K562 (cell line): ENCODE results near the gene RPS6KA4. TPM values are rescaled to one million over a fixed set of nuclear protein-coding genes. Genes with fewer than 3 reads are reported as not detected.

Source experiments
- BRD9 ChIP-seq: fragments of 450-650 bp; IDR thresholded peaks from 2 replicates; pipeline ENCODE4 v1.6.1; 2018; ENCODE audit warnings: low read depth; ENCODE audit not compliant: partially characterized antibody
- CBFA2T3 ChIP-seq: fragments of 450-650 bp; IDR thresholded peaks from 2 replicates; pipeline ENCODE4 v1.6.1; 2017
- DDX20 ChIP-seq: fragments of 450-650 bp; IDR thresholded peaks from 2 replicates; pipeline ENCODE4 v1.6.1; 2016; ENCODE audit warnings: missing genetic modification characterization, low read depth, mild to moderate bottlenecking, missing compliant biosample characterization, moderate library complexity
- GTF2F1 ChIP-seq: IDR thresholded peaks from 2 replicates; pipeline ENCODE4 v1.6.1; 2011; ENCODE audit warnings: low read depth, low read length, improper control_type of control experiment
- MAFK ChIP-seq: IDR thresholded peaks from 2 replicates; pipeline ENCODE4 v1.6.1; 2011; ENCODE audit warnings: low read length, improper control_type of control experiment
- MED1 ChIP-seq: sonication (generic); formaldehyde crosslinking; IDR thresholded peaks from 2 replicates; pipeline ENCODE4 v1.8.1; 2023; ENCODE audit warnings: missing genetic modification reagents, borderline replicate concordance
- PURB ChIP-seq: sonication (generic); formaldehyde crosslinking; IDR thresholded peaks from 2 replicates; pipeline ENCODE4 v1.9.0; 2021; ENCODE audit warnings: low read depth, mild to moderate bottlenecking, missing genetic modification reagents
- RBM25 ChIP-seq: fragments of 200-400 bp; formaldehyde crosslinking; IDR thresholded peaks from 2 replicates; pipeline ENCODE4 v1.6.1; 2018; ENCODE audit warnings: low read length, low read depth, moderate library complexity; ENCODE audit not compliant: severe bottlenecking
- SMARCA5 ChIP-seq: fragments of 450-650 bp; IDR thresholded peaks from 2 replicates; pipeline ENCODE4 v1.6.1; 2016
- YBX1 ChIP-seq: fragments of 450-650 bp; IDR thresholded peaks from 2 replicates; pipeline ENCODE4 v1.7.1; 2016; ENCODE audit warnings: mild to moderate bottlenecking
- ZEB2 ChIP-seq: fragments of 450-650 bp; IDR thresholded peaks from 2 replicates; pipeline ENCODE4 v1.6.1; 2016
- ZNF445 ChIP-seq: fragments of 250-450 bp; sonication (Bioruptor Pico); IDR thresholded peaks from 2 replicates; pipeline ENCODE4 v1.4.0; 2020; ENCODE audit warnings: low read depth, mild to moderate bottlenecking, moderate library complexity
- polyA plus RNA-seq, 8 experiments: library from polyadenylated mRNA; depleted of rRNA in 4 of 8; stranded (reverse) in 5 of 8; unstranded in 3 of 8; fragments of >200 nt; fragmentation: Nextera tagmentation in 2 of 8; fragmentation: Illumina TruSeq in 1 of 8; extraction: Ambion mirVana in 2 of 8; extraction: Trizol in 1 of 8; gene quantifications; 2 replicates each; pipeline versions ENCODE4 v1.2.1 to v1.2.3, GENCODE V29; 2011 to 2014; ENCODE audit warnings: inconsistent platforms in 1 of 8, missing spikeins in 1 of 8
- total RNA-seq, 7 experiments: library from RNA; depleted of rRNA in 6 of 7; stranded (reverse); fragments of >200 nt in 6 of 7; fragmentation: Illumina TruSeq in 2 of 7; extraction: Trizol in 2 of 7; gene quantifications; 2 replicates each; pipeline versions ENCODE4 v1.2.1 to v1.2.3, GENCODE V29; 2011 to 2021; ENCODE audit warnings: low replicate concordance in 1 of 7
- TF ChIP-seq, protein P1 (sequence below): fragments of 450-650 bp; formaldehyde crosslinking; IDR thresholded peaks from 2 replicates; pipeline ENCODE4 v1.4.0; 2020; ENCODE audit warnings: mild to moderate bottlenecking, moderate library complexity
- TF ChIP-seq, protein P2 (sequence below): fragments of 250-450 bp; sonication (Bioruptor Pico); IDR thresholded peaks from 2 replicates; pipeline ENCODE4 v1.4.0; 2020
- TF ChIP-seq, protein P3 (sequence below): sonication (generic); formaldehyde crosslinking; IDR thresholded peaks from 2 replicates; pipeline ENCODE4 v1.8.1; 2023; ENCODE audit warnings: mild to moderate bottlenecking, missing genetic modification reagents
- TF ChIP-seq, protein P4 (sequence below): fragments of 250-450 bp; sonication (Bioruptor Pico); IDR thresholded peaks from 2 replicates; pipeline ENCODE4 v1.8.0; 2021; ENCODE audit warnings: mild to moderate bottlenecking, moderate library complexity
- TF ChIP-seq, protein P5 (sequence below): fragments of 150-350 bp; conservative IDR thresholded peaks from 2 replicates; pipeline ENCODE4 v1.6.1; 2014; ENCODE audit warnings: low read length
- TF ChIP-seq, protein P6 (sequence below): fragments of 250-450 bp; sonication (Bioruptor Pico); IDR thresholded peaks from 2 replicates; pipeline ENCODE4 v1.8.0; 2021; ENCODE audit warnings: moderate library complexity, mild to moderate bottlenecking, inconsistent platforms

Gene RPS6KA4
- total and polyA plus RNA-seq, 9 of the 15 experiments (the other 6 are each of a cell fraction or from before 2014, with no cell fraction given), result 0.15 to 23.8 (median 9.8) TPM

DNA sequence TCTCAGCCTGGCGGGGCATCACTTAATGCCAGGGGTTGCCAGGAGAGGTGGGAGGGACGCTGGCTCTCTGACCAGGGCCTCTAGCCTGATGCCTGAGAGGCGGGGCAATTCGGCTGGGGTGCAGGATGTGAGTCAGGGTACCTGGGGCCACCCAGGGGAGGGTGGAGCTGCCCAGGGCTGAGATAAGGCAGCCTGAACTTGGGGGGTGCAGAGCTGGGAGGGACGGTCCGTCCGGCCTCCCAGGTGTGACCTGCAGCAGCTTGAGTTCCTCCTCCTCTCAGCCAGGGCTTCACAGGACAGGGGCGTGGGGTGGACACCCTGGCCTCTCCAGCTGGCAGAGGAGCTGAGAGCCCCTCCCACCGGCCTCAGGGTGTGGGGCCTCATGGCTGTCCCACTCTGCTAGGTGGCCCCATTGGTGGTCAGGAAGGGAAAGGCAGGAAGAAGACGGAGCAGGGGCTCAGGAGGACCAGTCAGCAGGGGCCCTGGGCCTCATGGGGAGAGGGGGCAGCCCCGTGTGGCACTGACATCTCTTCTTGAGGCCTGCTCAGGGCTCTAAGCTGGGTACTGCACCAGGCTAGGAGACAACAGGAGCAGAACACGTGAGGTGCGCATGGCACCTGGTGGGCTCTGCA, 942 bp upstream of the RPS6KA4 start (continued):
- TF ChIP-seq, protein P1, sequence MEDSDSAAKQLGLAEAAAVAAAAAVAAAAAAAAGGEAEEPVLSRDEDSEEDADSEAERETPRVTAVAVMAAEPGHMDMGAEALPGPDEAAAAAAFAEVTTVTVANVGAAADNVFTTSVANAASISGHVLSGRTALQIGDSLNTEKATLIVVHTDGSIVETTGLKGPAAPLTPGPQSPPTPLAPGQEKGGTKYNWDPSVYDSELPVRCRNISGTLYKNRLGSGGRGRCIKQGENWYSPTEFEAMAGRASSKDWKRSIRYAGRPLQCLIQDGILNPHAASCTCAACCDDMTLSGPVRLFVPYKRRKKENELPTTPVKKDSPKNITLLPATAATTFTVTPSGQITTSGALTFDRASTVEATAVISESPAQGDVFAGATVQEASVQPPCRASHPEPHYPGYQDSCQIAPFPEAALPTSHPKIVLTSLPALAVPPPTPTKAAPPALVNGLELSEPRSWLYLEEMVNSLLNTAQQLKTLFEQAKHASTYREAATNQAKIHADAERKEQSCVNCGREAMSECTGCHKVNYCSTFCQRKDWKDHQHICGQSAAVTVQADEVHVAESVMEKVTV (CRISPR knock-in tag), result no peak
- TF ChIP-seq GTF2F1 (no peak), SMARCA5 (no peak), BRD9 (no peak), MED1 (no peak), PURB (CRISPR knock-in tag) (no peak), DDX20 (no peak), ZNF445 (no peak), ZEB2 (peak; percentile 73; the same call in 1 of the 2 replicates), MAFK (no peak), RBM25 (no peak), CBFA2T3 (peak; percentile 47; the same call in 1 of the 2 replicates), YBX1 (no peak)
- TF ChIP-seq, protein P2, sequence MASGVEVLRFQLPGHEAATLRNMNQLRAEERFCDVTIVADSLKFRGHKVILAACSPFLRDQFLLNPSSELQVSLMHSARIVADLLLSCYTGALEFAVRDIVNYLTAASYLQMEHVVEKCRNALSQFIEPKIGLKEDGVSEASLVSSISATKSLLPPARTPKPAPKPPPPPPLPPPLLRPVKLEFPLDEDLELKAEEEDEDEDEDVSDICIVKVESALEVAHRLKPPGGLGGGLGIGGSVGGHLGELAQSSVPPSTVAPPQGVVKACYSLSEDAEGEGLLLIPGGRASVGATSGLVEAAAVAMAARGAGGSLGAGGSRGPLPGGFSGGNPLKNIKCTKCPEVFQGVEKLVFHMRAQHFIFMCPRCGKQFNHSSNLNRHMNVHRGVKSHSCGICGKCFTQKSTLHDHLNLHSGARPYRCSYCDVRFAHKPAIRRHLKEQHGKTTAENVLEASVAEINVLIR, result no peak
- TF ChIP-seq, protein P3, sequence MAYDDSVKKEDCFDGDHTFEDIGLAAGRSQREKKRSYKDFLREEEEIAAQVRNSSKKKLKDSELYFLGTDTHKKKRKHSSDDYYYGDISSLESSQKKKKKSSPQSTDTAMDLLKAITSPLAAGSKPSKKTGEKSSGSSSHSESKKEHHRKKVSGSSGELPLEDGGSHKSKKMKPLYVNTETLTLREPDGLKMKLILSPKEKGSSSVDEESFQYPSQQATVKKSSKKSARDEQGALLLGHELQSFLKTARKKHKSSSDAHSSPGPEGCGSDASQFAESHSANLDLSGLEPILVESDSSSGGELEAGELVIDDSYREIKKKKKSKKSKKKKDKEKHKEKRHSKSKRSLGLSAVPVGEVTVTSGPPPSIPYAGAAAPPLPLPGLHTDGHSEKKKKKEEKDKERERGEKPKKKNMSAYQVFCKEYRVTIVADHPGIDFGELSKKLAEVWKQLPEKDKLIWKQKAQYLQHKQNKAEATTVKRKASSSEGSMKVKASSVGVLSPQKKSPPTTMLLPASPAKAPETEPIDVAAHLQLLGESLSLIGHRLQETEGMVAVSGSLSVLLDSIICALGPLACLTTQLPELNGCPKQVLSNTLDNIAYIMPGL (CRISPR knock-in tag), result no peak
- TF ChIP-seq, protein P4, sequence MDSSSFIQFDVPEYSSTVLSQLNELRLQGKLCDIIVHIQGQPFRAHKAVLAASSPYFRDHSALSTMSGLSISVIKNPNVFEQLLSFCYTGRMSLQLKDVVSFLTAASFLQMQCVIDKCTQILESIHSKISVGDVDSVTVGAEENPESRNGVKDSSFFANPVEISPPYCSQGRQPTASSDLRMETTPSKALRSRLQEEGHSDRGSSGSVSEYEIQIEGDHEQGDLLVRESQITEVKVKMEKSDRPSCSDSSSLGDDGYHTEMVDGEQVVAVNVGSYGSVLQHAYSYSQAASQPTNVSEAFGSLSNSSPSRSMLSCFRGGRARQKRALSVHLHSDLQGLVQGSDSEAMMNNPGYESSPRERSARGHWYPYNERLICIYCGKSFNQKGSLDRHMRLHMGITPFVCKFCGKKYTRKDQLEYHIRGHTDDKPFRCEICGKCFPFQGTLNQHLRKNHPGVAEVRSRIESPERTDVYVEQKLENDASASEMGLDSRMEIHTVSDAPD (CRISPR knock-in tag), result no peak
- TF ChIP-seq, protein P5, sequence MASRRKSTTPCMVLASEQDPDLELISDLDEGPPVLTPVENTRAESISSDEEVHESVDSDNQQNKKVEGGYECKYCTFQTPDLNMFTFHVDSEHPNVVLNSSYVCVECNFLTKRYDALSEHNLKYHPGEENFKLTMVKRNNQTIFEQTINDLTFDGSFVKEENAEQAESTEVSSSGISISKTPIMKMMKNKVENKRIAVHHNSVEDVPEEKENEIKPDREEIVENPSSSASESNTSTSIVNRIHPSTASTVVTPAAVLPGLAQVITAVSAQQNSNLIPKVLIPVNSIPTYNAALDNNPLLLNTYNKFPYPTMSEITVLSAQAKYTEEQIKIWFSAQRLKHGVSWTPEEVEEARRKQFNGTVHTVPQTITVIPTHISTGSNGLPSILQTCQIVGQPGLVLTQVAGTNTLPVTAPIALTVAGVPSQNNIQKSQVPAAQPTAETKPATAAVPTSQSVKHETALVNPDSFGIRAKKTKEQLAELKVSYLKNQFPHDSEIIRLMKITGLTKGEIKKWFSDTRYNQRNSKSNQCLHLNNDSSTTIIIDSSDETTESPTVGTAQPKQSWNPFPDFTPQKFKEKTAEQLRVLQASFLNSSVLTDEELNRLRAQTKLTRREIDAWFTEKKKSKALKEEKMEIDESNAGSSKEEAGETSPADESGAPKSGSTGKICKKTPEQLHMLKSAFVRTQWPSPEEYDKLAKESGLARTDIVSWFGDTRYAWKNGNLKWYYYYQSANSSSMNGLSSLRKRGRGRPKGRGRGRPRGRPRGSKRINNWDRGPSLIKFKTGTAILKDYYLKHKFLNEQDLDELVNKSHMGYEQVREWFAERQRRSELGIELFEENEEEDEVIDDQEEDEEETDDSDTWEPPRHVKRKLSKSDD, result no peak
- TF ChIP-seq, protein P6, sequence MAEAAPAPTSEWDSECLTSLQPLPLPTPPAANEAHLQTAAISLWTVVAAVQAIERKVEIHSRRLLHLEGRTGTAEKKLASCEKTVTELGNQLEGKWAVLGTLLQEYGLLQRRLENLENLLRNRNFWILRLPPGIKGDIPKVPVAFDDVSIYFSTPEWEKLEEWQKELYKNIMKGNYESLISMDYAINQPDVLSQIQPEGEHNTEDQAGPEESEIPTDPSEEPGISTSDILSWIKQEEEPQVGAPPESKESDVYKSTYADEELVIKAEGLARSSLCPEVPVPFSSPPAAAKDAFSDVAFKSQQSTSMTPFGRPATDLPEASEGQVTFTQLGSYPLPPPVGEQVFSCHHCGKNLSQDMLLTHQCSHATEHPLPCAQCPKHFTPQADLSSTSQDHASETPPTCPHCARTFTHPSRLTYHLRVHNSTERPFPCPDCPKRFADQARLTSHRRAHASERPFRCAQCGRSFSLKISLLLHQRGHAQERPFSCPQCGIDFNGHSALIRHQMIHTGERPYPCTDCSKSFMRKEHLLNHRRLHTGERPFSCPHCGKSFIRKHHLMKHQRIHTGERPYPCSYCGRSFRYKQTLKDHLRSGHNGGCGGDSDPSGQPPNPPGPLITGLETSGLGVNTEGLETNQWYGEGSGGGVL (CRISPR knock-in tag), result no peak
